K562 (cell line): ENCODE results near the gene GGPS1. TPM values are rescaled to one million over a fixed set of nuclear protein-coding genes. Genes with fewer than 3 reads are reported as not detected.

Experiments
- ATAC-seq: fragments of 200-7000 bp; cut with Tn5 transposase; 3 replicates; pipeline ENCODE4 v1.9.1; 2020; ENCODE audit warnings: moderate library complexity
- BruUV-seq: library from RNA; stranded (reverse); fragments of 400-500 nt; replicated peaks from 2 replicates; lab custom pipeline; 2021; lab: Mats Ljungman, UMichigan
- CTCF ChIA-PET: fragments of 300-600 bp; formaldehyde crosslinking; extraction: SDS; loops from one replicate; lab custom pipeline; 2021; ENCODE audit warnings: low intra/inter-chr PET ratio; lab: Yijun Ruan, JAX
- POLR2A ChIA-PET: fragments of 300-600, 350-650 bp; sonication (Branson Sonifier 250); formaldehyde crosslinking; extraction: SDS; loops from one replicate; lab custom pipeline; 2021; ENCODE audit warnings: antibody characterized with exemption, inconsistent platforms; lab: Yijun Ruan, JAX
- DNase-seq, 4 experiments: peaks; one replicate each; pipeline versions ENCODE4 v3.0.0 to v3.0.0-alpha.2; 2011 to 2018; ENCODE audit warnings: low spot score in 3 of 4, mixed read lengths in 3 of 4; ENCODE audit errors: extremely low read depth in 1 of 4
- FAIRE-seq: peaks from 2 replicates; lab custom pipeline; 2011; peaks lifted over from hg19 to GRCh38; lab: Jason Lieb, UNC
- H2AFZ ChIP-seq: 2 replicates; pipeline ENCODE4 v1.6.0; 2011; ENCODE audit warnings: low read depth, low read length, control low read depth, inconsistent platforms
- H3K27ac ChIP-seq: fragments of 200-600 bp; 3 replicates; pipeline ENCODE4 v1.8.0; 2011; ENCODE audit warnings: low read depth, mild to moderate bottlenecking, control low read depth, inconsistent platforms, low read length, moderate library complexity, mixed read lengths; ENCODE audit errors: extremely low read depth
- H3K27me3 ChIP-seq, 2 experiments: fragments of 300-600 bp in 1 of 2; 2 replicates in 1 of 2; 3 replicates in 1 of 2; pipeline versions ENCODE4 v1.6.0 to v1.8.0; 2011; ENCODE audit warnings: inconsistent platforms in 2 of 2, low read length in 2 of 2, mild to moderate bottlenecking in 1 of 2, mixed read lengths in 1 of 2, moderate library complexity in 1 of 2; ENCODE audit not compliant: control insufficient read depth in 2 of 2, insufficient read depth in 2 of 2
- H3K36me3 ChIP-seq: fragments of 300-600 bp; 3 replicates; pipeline ENCODE4 v1.8.0; 2011; ENCODE audit warnings: mild to moderate bottlenecking, low read length, inconsistent platforms; ENCODE audit not compliant: control insufficient read depth, insufficient read depth
- H3K4me1 ChIP-seq, 2 experiments: fragments of 200-600 bp in 1 of 2; replicated peaks in 1 of 2; 2 replicates in 1 of 2; 3 replicates in 1 of 2; pipeline versions ENCODE4 v1.5.1 to v1.8.0; 2011; ENCODE audit warnings: inconsistent platforms in 2 of 2, low read length in 2 of 2, mild to moderate bottlenecking in 1 of 2, mixed read lengths in 1 of 2, moderate library complexity in 1 of 2; ENCODE audit not compliant: control insufficient read depth in 2 of 2, insufficient read depth in 2 of 2
- H3K4me2 ChIP-seq: 2 replicates; pipeline ENCODE4 v1.6.1; 2011; ENCODE audit warnings: low read length, control low read depth, inconsistent platforms, mixed read lengths; ENCODE audit not compliant: insufficient read depth
- H3K4me3 ChIP-seq: fragments of 200-600 bp; sonication (generic), shearing (Covaris generic); 2 replicates; pipeline ENCODE4 v1.5.1; 2016; ENCODE audit warnings: control low read depth, inconsistent platforms
- H3K79me2 ChIP-seq: fragments of 200-600 bp; 3 replicates; pipeline ENCODE4 v1.8.0; 2011; ENCODE audit warnings: low read length, inconsistent platforms; ENCODE audit not compliant: control insufficient read depth, insufficient read depth
- H3K9ac ChIP-seq, 2 experiments: 2 replicates each; pipeline versions ENCODE4 v1.6.0 to v1.6.1; 2011; ENCODE audit warnings: low read depth in 2 of 2, low read length in 2 of 2, control low read depth in 1 of 2, inconsistent platforms in 1 of 2, mild to moderate bottlenecking in 1 of 2, mixed read lengths in 1 of 2; ENCODE audit not compliant: insufficient read depth in 1 of 2
- H3K9me1 ChIP-seq: one replicate; pipeline ENCODE4 v1.6.0; 2011; ENCODE audit warnings: inconsistent platforms, mild to moderate bottlenecking, low read length, moderate library complexity; ENCODE audit not compliant: control insufficient read depth, insufficient read depth
- H3K9me3 ChIP-seq: replicated peaks from 2 replicates; pipeline ENCODE4 v1.5.1; 2011; ENCODE audit warnings: low read depth, low read length, inconsistent platforms; ENCODE audit not compliant: control insufficient read depth, insufficient read depth
- H4K20me1 ChIP-seq: replicated peaks from 2 replicates; pipeline ENCODE4 v1.6.1; 2011; ENCODE audit warnings: low read length, inconsistent platforms, mixed read lengths; ENCODE audit not compliant: control insufficient read depth, insufficient read depth
- ARID2 ChIP-seq: fragments of 450-650 bp; IDR thresholded peaks from 2 replicates; pipeline ENCODE4 v1.6.1; 2017; ENCODE audit warnings: antibody characterized with exemption, mild to moderate bottlenecking
- CEBPG ChIP-seq, 3 experiments: fragments of 200-800 bp in 1 of 3; sonication (Bioruptor generic) in 1 of 3; sonication (generic) in 1 of 3; formaldehyde crosslinking in 1 of 3; IDR thresholded peaks in 2 of 3; conservative IDR thresholded peaks in 1 of 3; 2 replicates each; pipeline versions ENCODE4 v1.6.1 to v1.8.0; 2016 to 2022; ENCODE audit warnings: missing compliant biosample characterization in 2 of 3, missing genetic modification characterization in 2 of 3, mild to moderate bottlenecking in 1 of 3, missing genetic modification reagents in 1 of 3
- MECOM ChIP-seq: fragments of 250-450 bp; sonication (Bioruptor Pico); IDR thresholded peaks from 2 replicates; pipeline ENCODE4 v1.8.0; 2022; ENCODE audit warnings: inconsistent platforms
- MYNN ChIP-seq, 2 experiments: sonication (generic); formaldehyde crosslinking in 1 of 2; IDR thresholded peaks; 2 replicates each; pipeline versions ENCODE4 v1.5.0 to v1.6.1; 2016 to 2020; ENCODE audit warnings: antibody characterized with exemption in 1 of 2, missing genetic modification reagents in 1 of 2
- POLR2H ChIP-seq: IDR thresholded peaks from 2 replicates; pipeline ENCODE4 v1.6.1; 2016; ENCODE audit warnings: missing genetic modification characterization, low read depth, mild to moderate bottlenecking, control low read depth, missing compliant biosample characterization, moderate library complexity
- RBM22 ChIP-seq: fragments of 200-400 bp; formaldehyde crosslinking; IDR thresholded peaks from 2 replicates; pipeline ENCODE4 v1.6.1; 2018; ENCODE audit warnings: low read length, low read depth; ENCODE audit not compliant: poor library complexity, severe bottlenecking
- ZFP30 ChIP-seq: fragments of 250-450 bp; sonication (Bioruptor Pico); IDR thresholded peaks from 2 replicates; pipeline ENCODE4 v1.8.0; 2022; ENCODE audit warnings: moderate library complexity, mild to moderate bottlenecking, inconsistent platforms, borderline replicate concordance
- ZNF146 ChIP-seq: IDR thresholded peaks from one replicate; pipeline ENCODE4 v1.6.1; 2018; ENCODE audit warnings: missing compliant biosample characterization; ENCODE audit not compliant: unreplicated experiment
- ZNF174 ChIP-seq: fragments of 250-450 bp; sonication (Bioruptor Pico); IDR thresholded peaks from 2 replicates; pipeline ENCODE4 v1.4.0; 2020; ENCODE audit warnings: mild to moderate bottlenecking
- ZNF551 ChIP-seq: fragments of 250-450 bp; sonication (Bioruptor Pico); IDR thresholded peaks from 2 replicates; pipeline ENCODE4 v1.5.0; 2021; ENCODE audit warnings: mild to moderate bottlenecking, moderate library complexity
- in situ Hi-C: fragments of 300-500 bp; cut with MboI; formaldehyde crosslinking; loops from 4 replicates; pipeline ENCODE4 v1.15.0; 2018; ENCODE audit warnings: inconsistent platforms, mixed read lengths
- intact Hi-C: fragments of 100-400 bp; cut with micrococcal nuclease; formaldehyde crosslinking; loops from 2 replicates; pipeline ENCODE4 v1.14.2; 2022
- polyA plus RNA-seq, 8 experiments: library from polyadenylated mRNA; depleted of rRNA in 4 of 8; stranded (reverse) in 5 of 8; unstranded in 3 of 8; fragments of >200 nt; fragmentation: Nextera tagmentation in 2 of 8; fragmentation: Illumina TruSeq in 1 of 8; extraction: Ambion mirVana in 2 of 8; extraction: Trizol in 1 of 8; gene quantifications; 2 replicates each; pipeline versions ENCODE4 v1.2.1 to v1.2.3, GENCODE V29; 2011 to 2014; ENCODE audit warnings: inconsistent platforms in 1 of 8, missing spikeins in 1 of 8
- total RNA-seq, 7 experiments: library from RNA; depleted of rRNA in 6 of 7; stranded (reverse); fragments of >200 nt in 6 of 7; fragmentation: Illumina TruSeq in 2 of 7; extraction: Trizol in 2 of 7; gene quantifications; 2 replicates each; pipeline versions ENCODE4 v1.2.1 to v1.2.3, GENCODE V29; 2011 to 2021; ENCODE audit warnings: low replicate concordance in 1 of 7
- TF ChIP-seq, protein P1 (sequence below), 2 experiments: fragments of 450-650 bp; IDR thresholded peaks; 2 replicates each; pipeline ENCODE4 v1.6.1; 2018; ENCODE audit warnings: mild to moderate bottlenecking in 2 of 2, low read depth in 1 of 2; ENCODE audit not compliant: partially characterized antibody in 2 of 2
- TF ChIP-seq, protein P2 (sequence below): fragments of 450-650 bp; IDR thresholded peaks from 2 replicates; pipeline ENCODE4 v1.6.1; 2016
- TF ChIP-seq, protein P3 (sequence below): fragments of 250-450 bp; sonication (Bioruptor Pico); IDR thresholded peaks from 2 replicates; pipeline ENCODE4 v1.9.0; 2021; ENCODE audit warnings: mild to moderate bottlenecking, inconsistent platforms

Gene GGPS1
- total and polyA plus RNA-seq, 9 of the 15 experiments (the other 6 are each of a cell fraction or from before 2014, with no cell fraction given): 18.8 to 104 (median 56.3) TPM

DNA sequence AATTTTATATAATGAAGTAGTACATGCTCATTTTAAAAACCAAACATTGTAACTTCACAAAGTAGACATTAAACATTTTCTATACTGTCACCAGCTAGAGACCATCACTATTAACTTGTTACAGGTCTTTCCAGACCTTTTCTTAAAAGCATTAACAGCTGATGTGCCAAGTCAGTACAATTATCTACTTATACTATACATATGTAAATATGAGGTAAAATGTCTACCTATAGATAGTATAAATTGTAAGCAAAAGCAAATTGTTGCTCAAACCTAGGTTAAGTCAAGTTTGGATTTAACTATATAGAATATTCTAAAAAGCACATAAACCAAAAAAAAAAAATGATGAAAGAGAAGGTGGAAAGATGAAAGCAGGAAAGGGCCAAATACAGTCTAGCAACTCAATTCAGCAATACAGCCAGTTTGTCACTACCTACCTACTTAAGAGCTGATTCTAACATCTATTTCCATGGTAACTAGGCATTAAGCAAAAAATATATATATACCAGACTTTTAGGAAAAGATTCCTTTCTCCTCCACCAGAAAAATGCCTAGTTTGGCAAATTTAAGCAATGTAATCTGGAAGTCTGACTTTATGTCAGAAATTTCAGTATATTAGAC is 34.9 kb upstream of the GGPS1 start:
- Histone ChIP-seq H3K4me1 (peaks cover 18 to 42% of the 10 kb centered on the region in 2 experiments), H3K36me3 (no peaks in the 10 kb centered on the region), H3K27me3 (no peaks in the 10 kb centered on the region), H3K9me3 (no peaks in the 10 kb centered on the region), H3K9ac (no peak overlapping the region), H3K4me3 (no peak overlapping the region), H3K9me1 (peaks cover 3% of the 10 kb centered on the region), H4K20me1 (peaks cover 26% of the 10 kb centered on the region; the same call in 1 of the 2 replicates), H3K79me2 (peaks cover 97% of the 10 kb centered on the region), H2AFZ (no peak overlapping the region), H3K27ac (peak overlapping the region; percentile 11; the same call in 1 of the 3 replicates), H3K4me2 (no peak overlapping the region)
- intact Hi-C loops: no loop called here
- no TSS peak for BruUV-seq
- DNase-seq (no peak), ATAC-seq (peak; percentile 21; the same call in 1 of the 3 replicates), FAIRE-seq (no peak)
- POLR2A ChIA-PET: interaction anchor here (0.6 to 1.0 kb wide), 3 partner anchors 9 to 59 kb away, joined by 3 read pairs; no protein-coding TSS in a partner anchor
- CTCF ChIA-PET: no interaction called here
- in situ Hi-C loops: no loop called here
- TF ChIP-seq MECOM (CRISPR knock-in tag) (0 out of 2 replicates have a peak, but pooled peaks have one; percentile 23), ZNF551 (CRISPR knock-in tag) (0 out of 2 replicates have a peak, but pooled peaks have one; percentile 20), ARID2 (no peak), ZNF174 (no peak), MYNN (IDR thresholded peaks at IDR 0.05) (peak; percentile 86), MYNN (CRISPR knock-in tag; IDR thresholded peaks at IDR 0.05) (no peak), ZNF146 (CRISPR knock-in tag) (no peak), ZFP30 (CRISPR knock-in tag) (no peak), CEBPG (CRISPR knock-in tag; IDR thresholded peaks at IDR 0.05) (no peak), CEBPG (tag; conservative IDR thresholded peaks at IDR 0.05 in 1 of 2, IDR thresholded peaks at IDR 0.05 in 1 of 2) (peak in 1 of 2 experiments; percentile 42; a peak in 1 of 4 replicates), POLR2H (tag) (peak; percentile 64; the same call in 1 of the 2 replicates), RBM22 (no peak)
- TF ChIP-seq, protein P1, sequence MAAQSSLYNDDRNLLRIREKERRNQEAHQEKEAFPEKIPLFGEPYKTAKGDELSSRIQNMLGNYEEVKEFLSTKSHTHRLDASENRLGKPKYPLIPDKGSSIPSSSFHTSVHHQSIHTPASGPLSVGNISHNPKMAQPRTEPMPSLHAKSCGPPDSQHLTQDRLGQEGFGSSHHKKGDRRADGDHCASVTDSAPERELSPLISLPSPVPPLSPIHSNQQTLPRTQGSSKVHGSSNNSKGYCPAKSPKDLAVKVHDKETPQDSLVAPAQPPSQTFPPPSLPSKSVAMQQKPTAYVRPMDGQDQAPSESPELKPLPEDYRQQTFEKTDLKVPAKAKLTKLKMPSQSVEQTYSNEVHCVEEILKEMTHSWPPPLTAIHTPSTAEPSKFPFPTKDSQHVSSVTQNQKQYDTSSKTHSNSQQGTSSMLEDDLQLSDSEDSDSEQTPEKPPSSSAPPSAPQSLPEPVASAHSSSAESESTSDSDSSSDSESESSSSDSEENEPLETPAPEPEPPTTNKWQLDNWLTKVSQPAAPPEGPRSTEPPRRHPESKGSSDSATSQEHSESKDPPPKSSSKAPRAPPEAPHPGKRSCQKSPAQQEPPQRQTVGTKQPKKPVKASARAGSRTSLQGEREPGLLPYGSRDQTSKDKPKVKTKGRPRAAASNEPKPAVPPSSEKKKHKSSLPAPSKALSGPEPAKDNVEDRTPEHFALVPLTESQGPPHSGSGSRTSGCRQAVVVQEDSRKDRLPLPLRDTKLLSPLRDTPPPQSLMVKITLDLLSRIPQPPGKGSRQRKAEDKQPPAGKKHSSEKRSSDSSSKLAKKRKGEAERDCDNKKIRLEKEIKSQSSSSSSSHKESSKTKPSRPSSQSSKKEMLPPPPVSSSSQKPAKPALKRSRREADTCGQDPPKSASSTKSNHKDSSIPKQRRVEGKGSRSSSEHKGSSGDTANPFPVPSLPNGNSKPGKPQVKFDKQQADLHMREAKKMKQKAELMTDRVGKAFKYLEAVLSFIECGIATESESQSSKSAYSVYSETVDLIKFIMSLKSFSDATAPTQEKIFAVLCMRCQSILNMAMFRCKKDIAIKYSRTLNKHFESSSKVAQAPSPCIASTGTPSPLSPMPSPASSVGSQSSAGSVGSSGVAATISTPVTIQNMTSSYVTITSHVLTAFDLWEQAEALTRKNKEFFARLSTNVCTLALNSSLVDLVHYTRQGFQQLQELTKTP (IDR thresholded peaks at IDR 0.05; ENCODE audit: low read depth in 1 of 2, partially characterized antibody in 2 of 2): no peak
- TF ChIP-seq, protein P2, sequence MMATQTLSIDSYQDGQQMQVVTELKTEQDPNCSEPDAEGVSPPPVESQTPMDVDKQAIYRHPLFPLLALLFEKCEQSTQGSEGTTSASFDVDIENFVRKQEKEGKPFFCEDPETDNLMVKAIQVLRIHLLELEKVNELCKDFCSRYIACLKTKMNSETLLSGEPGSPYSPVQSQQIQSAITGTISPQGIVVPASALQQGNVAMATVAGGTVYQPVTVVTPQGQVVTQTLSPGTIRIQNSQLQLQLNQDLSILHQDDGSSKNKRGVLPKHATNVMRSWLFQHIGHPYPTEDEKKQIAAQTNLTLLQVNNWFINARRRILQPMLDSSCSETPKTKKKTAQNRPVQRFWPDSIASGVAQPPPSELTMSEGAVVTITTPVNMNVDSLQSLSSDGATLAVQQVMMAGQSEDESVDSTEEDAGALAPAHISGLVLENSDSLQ: no peak
- TF ChIP-seq, protein P3, sequence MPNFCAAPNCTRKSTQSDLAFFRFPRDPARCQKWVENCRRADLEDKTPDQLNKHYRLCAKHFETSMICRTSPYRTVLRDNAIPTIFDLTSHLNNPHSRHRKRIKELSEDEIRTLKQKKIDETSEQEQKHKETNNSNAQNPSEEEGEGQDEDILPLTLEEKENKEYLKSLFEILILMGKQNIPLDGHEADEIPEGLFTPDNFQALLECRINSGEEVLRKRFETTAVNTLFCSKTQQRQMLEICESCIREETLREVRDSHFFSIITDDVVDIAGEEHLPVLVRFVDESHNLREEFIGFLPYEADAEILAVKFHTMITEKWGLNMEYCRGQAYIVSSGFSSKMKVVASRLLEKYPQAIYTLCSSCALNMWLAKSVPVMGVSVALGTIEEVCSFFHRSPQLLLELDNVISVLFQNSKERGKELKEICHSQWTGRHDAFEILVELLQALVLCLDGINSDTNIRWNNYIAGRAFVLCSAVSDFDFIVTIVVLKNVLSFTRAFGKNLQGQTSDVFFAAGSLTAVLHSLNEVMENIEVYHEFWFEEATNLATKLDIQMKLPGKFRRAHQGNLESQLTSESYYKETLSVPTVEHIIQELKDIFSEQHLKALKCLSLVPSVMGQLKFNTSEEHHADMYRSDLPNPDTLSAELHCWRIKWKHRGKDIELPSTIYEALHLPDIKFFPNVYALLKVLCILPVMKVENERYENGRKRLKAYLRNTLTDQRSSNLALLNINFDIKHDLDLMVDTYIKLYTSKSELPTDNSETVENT (CRISPR knock-in tag): no peak
